Tibial nerve (tissue), 4 donors: Measurements from ENCODE around the gene ARV1. TPM values are rescaled to one million over a fixed set of nuclear protein-coding genes. Genes with fewer than 3 reads are reported as not detected.
A peak's percentile ranks its signal among the peaks of the same experiment; 100 is the strongest.

Experiments
- DNase-seq, 2 donors: peaks; one replicate each; pipeline ENCODE4 v3.0.0-alpha.2; 2019; ENCODE audit warnings: low spot score in 2 of 2
- H3K27ac ChIP-seq, 4 donors: fragments of 200-600 bp; sonication (generic) in 3 of 4; one replicate each; pipeline ENCODE4 v1.5.1; 2017 to 2019; ENCODE audit warnings: mild to moderate bottlenecking in 1 of 4
- H3K27me3 ChIP-seq, 2 donors: fragments of 200-600 bp; sonication (generic) in 1 of 2; one replicate each; pipeline versions ENCODE4 v1.5.1 to v1.6.0; 2017 to 2019
- H3K36me3 ChIP-seq, 3 donors: fragments of 200-600 bp; sonication (generic); one replicate each; pipeline ENCODE4 v1.5.1; 2018 to 2019
- H3K4me1 ChIP-seq, 4 donors: fragments of 200-600 bp; sonication (generic) in 3 of 4; one replicate each; pipeline ENCODE4 v1.5.1; 2017 to 2019
- H3K4me3 ChIP-seq, 4 donors: fragments of 200-600 bp; sonication (generic) in 3 of 4; one replicate each; pipeline ENCODE4 v1.5.1; 2017 to 2019; ENCODE audit warnings: mild to moderate bottlenecking in 1 of 4, moderate library complexity in 1 of 4
- H3K9me3 ChIP-seq, 4 donors: fragments of 200-600 bp; sonication (generic) in 3 of 4; one replicate each; pipeline ENCODE4 v1.5.1; 2017 to 2019
- EP300 ChIP-seq, 2 donors: sonication (generic); formaldehyde crosslinking; IDR thresholded peaks; one replicate each; pipeline ENCODE4 v1.6.1; 2017; ENCODE audit warnings: antibody characterized with exemption in 2 of 2, mild to moderate bottlenecking in 1 of 2
- POLR2A ChIP-seq, 2 donors: fragments of 450-650 bp; IDR thresholded peaks; one replicate each; pipeline ENCODE4 v1.6.1; 2017; ENCODE audit warnings: antibody characterized with exemption in 2 of 2, mild to moderate bottlenecking in 2 of 2, moderate library complexity in 2 of 2
- WGBS, 2 donors: methylation state at CpG; one replicate each; pipeline ENCODE4 v1.1.5; 2018; 5-methylcytosine and 5-hydroxymethylcytosine counted together
- total RNA-seq, 4 donors: library from RNA; depleted of rRNA; stranded (reverse); fragments of >200 nt; gene quantifications; one replicate each; pipeline ENCODE4 v1.1.0, GENCODE V29; 2016
- TF ChIP-seq, protein P1 (sequence below), 5 experiments: fragments of 200-600 bp in 3 of 5; fragments of 450-650 bp in 2 of 5; sonication (generic) in 3 of 5; IDR thresholded peaks; one replicate each; pipeline ENCODE4 v1.5.1; 2016 to 2019; ENCODE audit warnings: antibody characterized with exemption in 5 of 5, mild to moderate bottlenecking in 3 of 5, moderate library complexity in 2 of 5

The ARV1 gene
- total RNA-seq, 4 donors from 2014 or later, result 11.6 to 25.3 (median 14.6) TPM

DNA sequence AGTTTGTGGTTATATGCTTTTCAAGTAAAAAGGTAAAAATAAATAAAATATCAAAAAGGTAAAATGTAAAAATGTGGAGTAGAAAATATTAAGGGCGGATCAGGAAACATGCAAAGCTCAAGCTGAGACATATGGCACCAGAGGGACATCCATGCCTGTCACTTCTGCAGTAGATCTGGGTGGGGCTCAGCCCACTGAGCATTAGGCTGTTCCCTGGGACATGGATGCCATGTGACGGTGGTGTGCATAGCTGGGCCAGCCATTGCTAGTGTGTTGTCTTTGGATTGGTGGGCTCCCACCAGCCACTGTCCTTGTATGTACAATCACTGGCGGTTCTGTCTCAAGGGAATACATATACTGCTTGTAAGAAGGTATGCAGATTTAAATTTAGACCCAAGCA, 3.3 kb upstream of the ARV1 start:
- TF ChIP-seq POLR2A (IDR thresholded peaks at IDR 0.05), result no peak
- TF ChIP-seq, protein P1, sequence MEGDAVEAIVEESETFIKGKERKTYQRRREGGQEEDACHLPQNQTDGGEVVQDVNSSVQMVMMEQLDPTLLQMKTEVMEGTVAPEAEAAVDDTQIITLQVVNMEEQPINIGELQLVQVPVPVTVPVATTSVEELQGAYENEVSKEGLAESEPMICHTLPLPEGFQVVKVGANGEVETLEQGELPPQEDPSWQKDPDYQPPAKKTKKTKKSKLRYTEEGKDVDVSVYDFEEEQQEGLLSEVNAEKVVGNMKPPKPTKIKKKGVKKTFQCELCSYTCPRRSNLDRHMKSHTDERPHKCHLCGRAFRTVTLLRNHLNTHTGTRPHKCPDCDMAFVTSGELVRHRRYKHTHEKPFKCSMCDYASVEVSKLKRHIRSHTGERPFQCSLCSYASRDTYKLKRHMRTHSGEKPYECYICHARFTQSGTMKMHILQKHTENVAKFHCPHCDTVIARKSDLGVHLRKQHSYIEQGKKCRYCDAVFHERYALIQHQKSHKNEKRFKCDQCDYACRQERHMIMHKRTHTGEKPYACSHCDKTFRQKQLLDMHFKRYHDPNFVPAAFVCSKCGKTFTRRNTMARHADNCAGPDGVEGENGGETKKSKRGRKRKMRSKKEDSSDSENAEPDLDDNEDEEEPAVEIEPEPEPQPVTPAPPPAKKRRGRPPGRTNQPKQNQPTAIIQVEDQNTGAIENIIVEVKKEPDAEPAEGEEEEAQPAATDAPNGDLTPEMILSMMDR (IDR thresholded peaks at IDR 0.05), result no peak
- TF ChIP-seq EP300 (IDR thresholded peaks at IDR 0.05), result no peak
- Histone ChIP-seq H3K4me3 (no peak overlapping the region), H3K4me1 (peaks cover 0 to 32% (median 15%) of the 10 kb centered on the region in 4 donors), H3K27ac (no peak overlapping the region), H3K36me3 (peaks cover 0 to 8% (median 0%) of the 10 kb centered on the region in 3 donors), H3K27me3 (no peaks in the 10 kb centered on the region), H3K9me3 (no peaks in the 10 kb centered on the region)
- 56 to 83% methylated on average over 3 of the region's 3 CpGs for WGBS, 2 donors
- DNase-seq, result no peak

DNA sequence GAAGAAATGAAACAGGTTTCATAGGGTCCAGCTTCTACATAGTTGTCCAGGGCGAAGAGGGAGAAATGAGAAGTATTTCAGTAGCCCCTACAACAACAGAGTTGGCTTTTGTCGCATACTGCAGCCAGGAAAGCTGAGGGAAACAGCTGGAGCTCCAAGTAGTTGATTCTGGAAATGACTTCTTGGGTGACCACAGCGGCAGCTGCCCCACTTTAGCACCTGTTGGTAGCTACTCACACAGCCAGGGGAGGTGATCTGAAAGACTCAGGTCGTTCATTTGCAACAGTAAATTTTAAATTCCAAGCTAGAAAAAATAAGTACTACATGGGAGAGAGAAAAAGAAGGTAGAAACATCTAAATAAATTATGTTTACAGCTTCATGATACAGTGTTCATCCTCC, 2.5 kb upstream of the ARV1 start:
- no peak overlapping the region for H3K27ac ChIP-seq
- H3K36me3 ChIP-seq, result peaks cover 0 to 8% (median 0%) of the 10 kb centered on the region in 3 donors
- 86 to 90% methylated on average over 4 of the region's 4 CpGs for WGBS, 2 donors
- DNase-seq, result no peak
- H3K4me1 ChIP-seq, result peaks cover 0 to 32% (median 15%) of the 10 kb centered on the region in 4 donors
- H3K4me3 ChIP-seq, result no peak overlapping the region
- no peaks in the 10 kb centered on the region for H3K27me3 ChIP-seq
- TF ChIP-seq POLR2A (IDR thresholded peaks at IDR 0.05), result no peak
- no peaks in the 10 kb centered on the region for H3K9me3 ChIP-seq

DNA sequence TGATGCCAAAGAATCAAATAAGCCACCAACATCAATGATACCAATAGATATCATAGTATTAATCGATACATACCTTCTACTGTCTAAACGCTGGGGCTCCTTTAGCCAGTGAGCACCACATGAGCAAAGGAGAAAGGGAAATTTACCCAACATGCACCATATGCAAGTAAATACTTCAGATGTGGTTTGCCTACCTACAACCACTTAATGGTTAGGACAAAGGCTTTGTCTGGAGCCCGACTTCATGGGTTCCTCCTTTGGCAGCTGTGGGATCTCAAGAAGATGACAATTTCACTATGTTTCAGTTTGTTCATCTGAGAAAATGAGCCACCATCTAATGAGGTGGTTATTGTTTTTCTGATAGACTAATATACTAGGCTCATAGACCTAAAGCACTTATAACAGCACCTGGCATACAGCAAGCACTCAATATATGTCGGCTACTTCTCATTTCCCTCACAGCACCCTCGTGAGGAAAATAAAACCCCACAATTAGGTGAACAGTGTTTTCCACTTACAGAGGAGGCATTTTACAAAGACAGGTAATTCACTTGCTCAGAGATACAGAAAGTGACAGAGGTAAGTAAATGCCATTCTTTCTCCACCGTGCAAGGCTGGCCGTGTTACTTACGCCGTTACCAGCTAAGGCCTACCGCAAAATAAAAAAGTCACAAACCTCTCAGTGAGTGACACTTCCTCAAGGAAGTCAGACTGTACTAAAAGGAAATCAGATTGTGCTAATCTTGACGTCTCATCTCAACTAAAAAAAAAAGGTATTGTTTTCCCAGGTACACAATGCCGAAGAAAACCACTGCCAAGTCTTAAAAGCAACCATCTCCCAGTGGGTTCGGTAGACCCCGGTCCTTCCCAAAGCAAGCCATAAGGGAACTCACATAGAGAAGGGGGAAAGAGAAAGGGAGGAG, 1.8 kb upstream of the ARV1 start:
- Histone ChIP-seq H3K4me3 (peak overlapping the region in 2 of 4 donors; percentile 86 to 96), H3K27ac (peak overlapping the region in 1 of 4 donors; percentile 62)
- WGBS, 2 donors, result 67 to 71% methylated on average over 14 of the region's 14 CpGs

DNA sequence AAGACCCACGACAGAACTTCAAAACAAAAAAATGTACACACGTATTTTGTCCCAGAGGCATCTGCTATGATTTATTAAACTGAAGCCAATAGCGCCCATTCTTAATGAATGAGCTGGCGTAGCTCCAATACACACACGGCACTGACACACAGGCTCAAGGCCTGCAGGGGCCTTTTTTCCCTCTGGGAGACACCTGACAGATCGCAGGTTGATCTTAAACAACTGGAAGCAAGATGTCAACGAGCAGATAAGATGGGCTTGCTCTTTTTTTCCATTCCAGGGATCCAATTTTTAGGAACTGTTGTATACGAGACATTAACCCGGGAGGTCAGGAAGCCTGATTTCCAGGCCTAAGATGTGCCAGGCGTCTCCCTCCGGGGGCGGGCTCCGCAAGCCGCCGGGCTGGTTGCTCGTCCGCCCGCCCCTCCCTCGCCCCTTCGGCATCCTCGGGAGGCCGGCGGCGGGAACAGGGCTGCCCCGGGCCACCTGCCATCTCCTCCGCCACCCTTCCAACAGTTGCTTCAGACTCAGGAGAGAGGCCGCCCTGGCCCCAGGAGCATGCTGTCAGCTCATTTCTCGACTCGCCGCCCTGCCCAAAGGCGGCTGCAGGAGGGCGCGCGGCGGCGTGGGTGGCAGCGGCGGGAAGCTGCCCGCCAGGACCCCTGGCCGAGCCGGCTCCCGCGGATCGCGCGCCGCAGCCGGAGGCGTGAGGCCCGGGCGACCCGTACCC, 968 bp upstream of the ARV1 start:
- no peak for DNase-seq
- Histone ChIP-seq H3K27me3 (no peaks in the 10 kb centered on the region), H3K9me3 (no peaks in the 10 kb centered on the region), H3K27ac (peak overlapping the region in 2 of 4 donors; percentile 62 to 79), H3K36me3 (peaks cover 0 to 8% (median 0%) of the 10 kb centered on the region in 3 donors), H3K4me3 (peak overlapping the region; percentile 64 to 96 (median 82)), H3K4me1 (peaks cover 0 to 32% (median 15%) of the 10 kb centered on the region in 4 donors)
- no peak for TF ChIP-seq POLR2A (IDR thresholded peaks at IDR 0.05)
- TF ChIP-seq EP300 (IDR thresholded peaks at IDR 0.05), result no peak
- 2 to 4% methylated on average over 13 to 35 of the region's 52 CpGs for WGBS, 2 donors

More for the DNA sequence above, 1.8 kb upstream of the ARV1 start:
- Histone ChIP-seq H3K4me1 (peaks cover 0 to 32% (median 15%) of the 10 kb centered on the region in 4 donors), H3K9me3 (no peaks in the 10 kb centered on the region), H3K36me3 (peaks cover 0 to 8% (median 0%) of the 10 kb centered on the region in 3 donors), H3K27me3 (no peaks in the 10 kb centered on the region)
- TF ChIP-seq, protein P1 (IDR thresholded peaks at IDR 0.05), result no peak
- no peak for TF ChIP-seq POLR2A (IDR thresholded peaks at IDR 0.05)
- TF ChIP-seq EP300 (IDR thresholded peaks at IDR 0.05), result no peak
- DNase-seq, result no peak

DNA sequence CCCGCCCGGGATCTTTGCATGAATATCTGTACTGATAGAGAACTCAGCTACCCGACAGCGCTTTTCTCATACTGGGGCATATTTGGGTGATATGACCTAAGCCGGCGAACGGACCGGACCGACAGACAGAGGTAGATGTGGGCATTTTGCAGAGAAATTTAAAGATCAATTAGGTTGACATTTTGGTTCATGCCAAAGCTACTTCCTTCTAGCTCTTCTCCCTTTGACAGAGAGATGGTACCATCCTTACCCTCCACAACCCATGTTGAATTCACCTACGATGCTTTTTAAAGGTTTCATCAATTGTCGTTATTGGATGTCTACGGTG, 459 bp downstream of the ARV1 start:
- Histone ChIP-seq H3K27ac (peak overlapping the region in 3 of 4 donors; percentile 64 to 79 (median 66)), H3K27me3 (no peaks in the 10 kb centered on the region), H3K4me3 (peak overlapping the region; percentile 64 to 96 (median 82)), H3K9me3 (no peaks in the 10 kb centered on the region), H3K4me1 (peaks cover 0 to 32% (median 15%) of the 10 kb centered on the region in 4 donors), H3K36me3 (peaks cover 0 to 8% (median 0%) of the 10 kb centered on the region in 3 donors)
- WGBS, 2 donors, result 6 to 11% methylated on average over 12 of the region's 12 CpGs
- no peak for TF ChIP-seq EP300 (IDR thresholded peaks at IDR 0.05)
- TF ChIP-seq POLR2A (IDR thresholded peaks at IDR 0.05), result no peak
- TF ChIP-seq, protein P1 (IDR thresholded peaks at IDR 0.05), result no peak
- no peak for DNase-seq
